Inflammatory macrophage treated with lipopolysaccharide for 4 hours (primary cell): ENCODE results near the gene ARF6.
"Not testable (repeated sequence)": the region's sequence is repeated elsewhere in the genome, so short reads cannot be mapped to it uniquely, and the experiment has no call there.

Source experiments
- DNase-seq: peaks from one replicate; pipeline ENCODE4 v3.0.0-alpha.2; 2020

The ARF6 gene

GRCh38 chr14:49909016-49909415, 16.1 kb downstream of the ARF6 start:
- DNase-seq = no peak

- DNase-seq = no peak
Observed at GRCh38 chr14:49915085-49915484, 22.2 kb downstream of the ARF6 start.

GRCh38 chr14:49918706-49919105, 25.8 kb downstream of the ARF6 start:
- DNase-seq = no peak

GRCh38 chr14:49919825-49920659, 27.2 kb downstream of the ARF6 start:
- DNase-seq = no peak

GRCh38 chr14:49920935-49921334, 28.1 kb downstream of the ARF6 start:
- peak; percentile 87 for DNase-seq

GRCh38 chr14:49921401-49921800, 28.5 kb downstream of the ARF6 start:
- DNase-seq = no peak

GRCh38 chr14:49923442-49923841, 30.6 kb downstream of the ARF6 start:
- no peak for DNase-seq

- DNase-seq = no peak
Observed at GRCh38 chr14:49923881-49924280, 31.0 kb downstream of the ARF6 start.

GRCh38 chr14:49924852-49925251, 32.0 kb downstream of the ARF6 start:
- DNase-seq = no peak

GRCh38 chr14:49926803-49927202, 33.9 kb downstream of the ARF6 start:
- DNase-seq = no peak

GRCh38 chr14:49928015-49928414, 35.1 kb downstream of the ARF6 start:
- DNase-seq = no peak

- DNase-seq = no peak
Observed at GRCh38 chr14:49930720-49931119, 37.8 kb downstream of the ARF6 start.

GRCh38 chr14:49931523-49931922, 38.6 kb downstream of the ARF6 start:
- DNase-seq = no peak

- DNase-seq = no peak
Observed at GRCh38 chr14:49933128-49933527, 40.2 kb downstream of the ARF6 start.

- DNase-seq = no peak
Observed at GRCh38 chr14:49933704-49934103, 40.8 kb downstream of the ARF6 start.

GRCh38 chr14:49934646-49935045, 41.8 kb downstream of the ARF6 start:
- no peak for DNase-seq

GRCh38 chr14:49935526-49935925, 42.6 kb downstream of the ARF6 start:
- DNase-seq = no peak

- peak; percentile 53 for DNase-seq
Observed at GRCh38 chr14:49936246-49936645, 43.4 kb downstream of the ARF6 start.

- DNase-seq = not testable (repeated sequence)
Observed at GRCh38 chr14:49936882-49937281, 44.0 kb downstream of the ARF6 start.

- not testable (repeated sequence) for DNase-seq
Observed at GRCh38 chr14:49939215-49939614, 46.3 kb downstream of the ARF6 start.

GRCh38 chr14:49939884-49940510, 47.1 kb downstream of the ARF6 start:
- no peak for DNase-seq

GRCh38 chr14:49940808-49941421, 48.0 kb downstream of the ARF6 start:
- no peak for DNase-seq

- DNase-seq = no peak
Observed at GRCh38 chr14:49942090-49942489, 49.2 kb downstream of the ARF6 start.

GRCh38 chr14:49944501-49944900, 51.6 kb downstream of the ARF6 start:
- DNase-seq = no peak
